Stimulated activated memory B cell treated with anti-CD40 and anti-IgM and Interleukin-4, amounts not matched to agents 10 μg/mL and 1 μg/mL and 100 μg/mL, for 72 hours (primary cell): ENCODE measurements around the gene PKP4.

Source experiments
- ATAC-seq: fragments of 150-1000 bp; cut with Tn5 transposase; 2 replicates; pipeline ENCODE4 v1.10.0; 2021
- H3K27ac Mint-ChIP-seq: one replicate; pipeline ENCODE4 v1.8.0; 2022; ENCODE audit warnings: mild to moderate bottlenecking, mixed read lengths
- H3K27me3 Mint-ChIP-seq: one replicate; pipeline ENCODE4 v1.8.0; 2022; ENCODE audit warnings: mixed read lengths
- H3K36me3 Mint-ChIP-seq: one replicate; pipeline ENCODE4 v1.8.0; 2022; ENCODE audit warnings: mixed read lengths
- H3K4me1 Mint-ChIP-seq: one replicate; pipeline ENCODE4 v1.8.0; 2022; ENCODE audit warnings: mixed read lengths
- H3K4me3 Mint-ChIP-seq: one replicate; pipeline ENCODE4 v1.8.0; 2022; ENCODE audit warnings: mild to moderate bottlenecking, moderate library complexity, mixed read lengths
- H3K9me3 Mint-ChIP-seq: one replicate; pipeline ENCODE4 v1.8.0; 2022; ENCODE audit warnings: mixed read lengths

Gene PKP4

GRCh38 chr2:158501301-158501700 is 44.5 kb downstream of the PKP4 start:
- no peaks in the 10 kb centered on the region for H3K4me1 Mint-ChIP-seq
- H3K36me3 Mint-ChIP-seq: no peaks in the 10 kb centered on the region
- ATAC-seq: peak; percentile 5
- H3K9me3 Mint-ChIP-seq: no peaks in the 10 kb centered on the region
- H3K4me3 Mint-ChIP-seq: no peak overlapping the region
- no peaks in the 10 kb centered on the region for H3K27me3 Mint-ChIP-seq
- H3K27ac Mint-ChIP-seq: no peak overlapping the region

GRCh38 chr2:158502974-158503373 is 46.2 kb downstream of the PKP4 start:
- no peaks in the 10 kb centered on the region for H3K36me3 Mint-ChIP-seq
- no peak for ATAC-seq
- H3K27me3 Mint-ChIP-seq: no peaks in the 10 kb centered on the region
- H3K4me1 Mint-ChIP-seq: no peaks in the 10 kb centered on the region
- no peaks in the 10 kb centered on the region for H3K9me3 Mint-ChIP-seq
- no peak overlapping the region for H3K27ac Mint-ChIP-seq
- H3K4me3 Mint-ChIP-seq: no peak overlapping the region

GRCh38 chr2:158504088-158504487 is 47.3 kb downstream of the PKP4 start:
- H3K27ac Mint-ChIP-seq: no peak overlapping the region
- no peak overlapping the region for H3K4me3 Mint-ChIP-seq
- ATAC-seq: no peak
- H3K9me3 Mint-ChIP-seq: no peaks in the 10 kb centered on the region
- H3K27me3 Mint-ChIP-seq: no peaks in the 10 kb centered on the region
- H3K36me3 Mint-ChIP-seq: no peaks in the 10 kb centered on the region
- H3K4me1 Mint-ChIP-seq: no peaks in the 10 kb centered on the region

- no peak overlapping the region for H3K4me3 Mint-ChIP-seq
- no peak overlapping the region for H3K27ac Mint-ChIP-seq
- H3K4me1 Mint-ChIP-seq: no peaks in the 10 kb centered on the region
- no peaks in the 10 kb centered on the region for H3K36me3 Mint-ChIP-seq
- H3K27me3 Mint-ChIP-seq: no peaks in the 10 kb centered on the region
- H3K9me3 Mint-ChIP-seq: no peaks in the 10 kb centered on the region
- no peak for ATAC-seq
Measured at GRCh38 chr2:158505448-158505934, 48.7 kb downstream of the PKP4 start.

GRCh38 chr2:158507141-158507540 is 50.4 kb downstream of the PKP4 start:
- Mint-ChIP-seq H3K27me3 (no peaks in the 10 kb centered on the region), H3K4me1 (no peaks in the 10 kb centered on the region), H3K4me3 (no peak overlapping the region), H3K9me3 (no peaks in the 10 kb centered on the region), H3K27ac (no peak overlapping the region), H3K36me3 (no peaks in the 10 kb centered on the region)
- no peak for ATAC-seq

- H3K27ac Mint-ChIP-seq: no peak overlapping the region
- H3K4me3 Mint-ChIP-seq: no peak overlapping the region
Measured at GRCh38 chr2:158507679-158508078, 50.9 kb downstream of the PKP4 start.

GRCh38 chr2:158509928-158510797 is 53.4 kb downstream of the PKP4 start:
- no peaks in the 10 kb centered on the region for H3K4me1 Mint-ChIP-seq
- no peaks in the 10 kb centered on the region for H3K9me3 Mint-ChIP-seq
- H3K4me3 Mint-ChIP-seq: no peak overlapping the region

More at GRCh38 chr2:158507679-158508078, 50.9 kb downstream of the PKP4 start:
- Mint-ChIP-seq H3K36me3 (no peaks in the 10 kb centered on the region), H3K9me3 (no peaks in the 10 kb centered on the region), H3K4me1 (no peaks in the 10 kb centered on the region), H3K27me3 (no peaks in the 10 kb centered on the region)
- no peak for ATAC-seq

GRCh38 chr2:158510887-158511286 is 54.1 kb downstream of the PKP4 start:
- Mint-ChIP-seq H3K36me3 (peaks cover 5% of the 10 kb centered on the region), H3K9me3 (no peaks in the 10 kb centered on the region), H3K4me3 (no peak overlapping the region), H3K4me1 (no peaks in the 10 kb centered on the region), H3K27ac (no peak overlapping the region), H3K27me3 (no peaks in the 10 kb centered on the region)
- no peak for ATAC-seq

More at GRCh38 chr2:158509928-158510797, 53.4 kb downstream of the PKP4 start:
- no peak for ATAC-seq
- H3K27me3 Mint-ChIP-seq: no peaks in the 10 kb centered on the region
- no peak overlapping the region for H3K27ac Mint-ChIP-seq
- H3K36me3 Mint-ChIP-seq: peaks cover 5% of the 10 kb centered on the region

GRCh38 chr2:158511706-158512105 is 55.0 kb downstream of the PKP4 start:
- H3K27me3 Mint-ChIP-seq: no peaks in the 10 kb centered on the region
- H3K9me3 Mint-ChIP-seq: no peaks in the 10 kb centered on the region
- H3K4me1 Mint-ChIP-seq: no peaks in the 10 kb centered on the region
- no peak overlapping the region for H3K27ac Mint-ChIP-seq
- peaks cover 5% of the 10 kb centered on the region for H3K36me3 Mint-ChIP-seq
- ATAC-seq: no peak
- H3K4me3 Mint-ChIP-seq: no peak overlapping the region

GRCh38 chr2:158512323-158512722 is 55.6 kb downstream of the PKP4 start:
- H3K27me3 Mint-ChIP-seq: no peaks in the 10 kb centered on the region
- H3K4me3 Mint-ChIP-seq: no peak overlapping the region
- H3K27ac Mint-ChIP-seq: no peak overlapping the region
- no peaks in the 10 kb centered on the region for H3K4me1 Mint-ChIP-seq
- H3K36me3 Mint-ChIP-seq: peaks cover 5% of the 10 kb centered on the region
- ATAC-seq: no peak
- no peaks in the 10 kb centered on the region for H3K9me3 Mint-ChIP-seq

- peaks cover 5% of the 10 kb centered on the region for H3K36me3 Mint-ChIP-seq
- H3K9me3 Mint-ChIP-seq: no peaks in the 10 kb centered on the region
- no peaks in the 10 kb centered on the region for H3K4me1 Mint-ChIP-seq
- ATAC-seq: no peak
- H3K27me3 Mint-ChIP-seq: no peaks in the 10 kb centered on the region
- no peak overlapping the region for H3K27ac Mint-ChIP-seq
- no peak overlapping the region for H3K4me3 Mint-ChIP-seq
Measured at GRCh38 chr2:158513841-158514240, 57.1 kb downstream of the PKP4 start.

- Mint-ChIP-seq H3K27ac (no peak overlapping the region), H3K36me3 (peaks cover 5% of the 10 kb centered on the region), H3K4me1 (no peaks in the 10 kb centered on the region), H3K4me3 (no peak overlapping the region), H3K9me3 (no peaks in the 10 kb centered on the region), H3K27me3 (no peaks in the 10 kb centered on the region)
- peak; percentile 16 for ATAC-seq
Measured at GRCh38 chr2:158518084-158518483, 61.3 kb downstream of the PKP4 start.

- no peak overlapping the region for H3K4me3 Mint-ChIP-seq
- no peak for ATAC-seq
- H3K36me3 Mint-ChIP-seq: no peaks in the 10 kb centered on the region
- no peaks in the 10 kb centered on the region for H3K4me1 Mint-ChIP-seq
- no peaks in the 10 kb centered on the region for H3K9me3 Mint-ChIP-seq
- H3K27me3 Mint-ChIP-seq: no peaks in the 10 kb centered on the region
- no peak overlapping the region for H3K27ac Mint-ChIP-seq
Measured at GRCh38 chr2:158519481-158519880, 62.7 kb downstream of the PKP4 start.

GRCh38 chr2:158529379-158530259 is 72.9 kb downstream of the PKP4 start:
- H3K9me3 Mint-ChIP-seq: no peaks in the 10 kb centered on the region
- ATAC-seq: no peak
- no peak overlapping the region for H3K4me3 Mint-ChIP-seq
- no peaks in the 10 kb centered on the region for H3K36me3 Mint-ChIP-seq
- no peaks in the 10 kb centered on the region for H3K27me3 Mint-ChIP-seq
- no peak overlapping the region for H3K27ac Mint-ChIP-seq
- no peaks in the 10 kb centered on the region for H3K4me1 Mint-ChIP-seq

GRCh38 chr2:158530829-158531228 is 74.1 kb downstream of the PKP4 start:
- Mint-ChIP-seq H3K27ac (no peak overlapping the region), H3K4me1 (no peaks in the 10 kb centered on the region), H3K27me3 (no peaks in the 10 kb centered on the region), H3K36me3 (no peaks in the 10 kb centered on the region), H3K4me3 (no peak overlapping the region), H3K9me3 (no peaks in the 10 kb centered on the region)
- no peak for ATAC-seq
